Placental pericyte (primary cell): ENCODE results near the gene LPIN1. TPM values are rescaled to one million over a fixed set of nuclear protein-coding genes. Genes with fewer than 3 reads are reported as not detected.

Source experiments
- small RNA-seq: library from RNA; depleted of rRNA; stranded (forward); fragments of <200 nt; gene quantifications from one replicate; pipeline ENCODE3, GENCODE V24; 2012; ENCODE audit warnings: low replicate concordance
- total RNA-seq: library from RNA; depleted of rRNA; stranded (reverse); fragments of >200 nt; gene quantifications from 2 replicates; pipeline ENCODE4 v1.2.3, GENCODE V29; 2012

LPIN1 gene
- 37.2 and 73.1 TPM in 2 replicates for total RNA-seq

GRCh38 chr2:11746376-11746806 lies at the start of gene LPIN1:
Gene LPIN1, plus strand, starts transcription at chr2:11746632. Its CDS starts 18,910 bp downstream, at chr2:11765542.

Small RNA genes within 50 kb of the gene (small RNA-seq; reads per million reads assigned to genes)
- gene MIR4262, result not detected
- gene MIR548S, result 0.20 reads per million

Other genes starting within 250 kb of the LPIN1 start
- gene GREB1, start 212.6 kb upstream of the LPIN1 start, total RNA-seq, result 0.29 and 0.44 TPM in 2 replicates
- not detected in 2 replicates for gene NTSR2, start 76.4 kb upstream of the LPIN1 start, total RNA-seq